Tibial nerve (tissue), 4 donors: Measurements from ENCODE around the gene MLEC. TPM values are rescaled to one million over a fixed set of nuclear protein-coding genes. Genes with fewer than 3 reads are reported as not detected.

Experiments used
- DNase-seq, 2 donors: peaks; one replicate each; pipeline ENCODE4 v3.0.0-alpha.2; 2019; ENCODE audit warnings: low spot score in 2 of 2
- H3K27ac ChIP-seq, 4 donors: fragments of 200-600 bp; sonication (generic) in 3 of 4; one replicate each; pipeline ENCODE4 v1.5.1; 2017 to 2019; ENCODE audit warnings: mild to moderate bottlenecking in 1 of 4
- H3K27me3 ChIP-seq, 2 donors: fragments of 200-600 bp; sonication (generic) in 1 of 2; one replicate each; pipeline versions ENCODE4 v1.5.1 to v1.6.0; 2017 to 2019
- H3K36me3 ChIP-seq, 3 donors: fragments of 200-600 bp; sonication (generic); one replicate each; pipeline ENCODE4 v1.5.1; 2018 to 2019
- H3K4me1 ChIP-seq, 4 donors: fragments of 200-600 bp; sonication (generic) in 3 of 4; one replicate each; pipeline ENCODE4 v1.5.1; 2017 to 2019
- H3K4me3 ChIP-seq, 4 donors: fragments of 200-600 bp; sonication (generic) in 3 of 4; one replicate each; pipeline ENCODE4 v1.5.1; 2017 to 2019; ENCODE audit warnings: mild to moderate bottlenecking in 1 of 4, moderate library complexity in 1 of 4
- H3K9me3 ChIP-seq, 4 donors: fragments of 200-600 bp; sonication (generic) in 3 of 4; one replicate each; pipeline ENCODE4 v1.5.1; 2017 to 2019
- EP300 ChIP-seq, 2 donors: sonication (generic); formaldehyde crosslinking; IDR thresholded peaks; one replicate each; pipeline ENCODE4 v1.6.1; 2017; ENCODE audit warnings: antibody characterized with exemption in 2 of 2, mild to moderate bottlenecking in 1 of 2
- POLR2A ChIP-seq, 2 donors: fragments of 450-650 bp; IDR thresholded peaks; one replicate each; pipeline ENCODE4 v1.6.1; 2017; ENCODE audit warnings: antibody characterized with exemption in 2 of 2, mild to moderate bottlenecking in 2 of 2, moderate library complexity in 2 of 2
- WGBS, 2 donors: methylation state at CpG; one replicate each; pipeline ENCODE4 v1.1.5; 2018; 5-methylcytosine and 5-hydroxymethylcytosine counted together
- total RNA-seq, 4 donors: library from RNA; depleted of rRNA; stranded (reverse); fragments of >200 nt; gene quantifications; one replicate each; pipeline ENCODE4 v1.1.0, GENCODE V29; 2016
- TF ChIP-seq, protein P1 (sequence below), 5 experiments: fragments of 200-600 bp in 3 of 5; fragments of 450-650 bp in 2 of 5; sonication (generic) in 3 of 5; IDR thresholded peaks; one replicate each; pipeline ENCODE4 v1.5.1; 2016 to 2019; ENCODE audit warnings: antibody characterized with exemption in 5 of 5, mild to moderate bottlenecking in 3 of 5, moderate library complexity in 2 of 5

The MLEC gene
- total RNA-seq, 4 donors from 2014 or later, result 42.6 to 67.8 (median 58.6) TPM

DNA sequence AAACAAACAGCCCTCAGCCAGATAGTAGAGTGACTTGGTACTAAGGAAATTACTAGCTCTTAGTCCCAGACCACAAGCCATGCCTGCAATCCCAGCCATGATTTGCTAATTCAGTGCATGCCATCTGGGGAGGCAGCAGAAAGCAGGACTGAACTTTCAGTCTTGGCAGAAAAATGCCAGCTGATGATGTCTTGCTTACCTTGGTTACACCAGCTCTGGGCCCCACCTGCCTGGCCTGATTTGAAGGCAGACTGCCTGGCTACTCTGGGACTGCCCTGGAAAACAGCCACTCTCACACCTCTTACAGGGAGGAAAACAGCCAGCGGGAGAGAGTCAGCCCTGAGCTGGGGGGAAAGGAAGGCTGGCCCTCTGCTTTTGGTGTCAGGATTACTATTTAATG is 18.7 kb downstream of the MLEC start:
- 95 to 100% methylated on average over 1 of the region's 1 CpG for WGBS, 2 donors

DNA sequence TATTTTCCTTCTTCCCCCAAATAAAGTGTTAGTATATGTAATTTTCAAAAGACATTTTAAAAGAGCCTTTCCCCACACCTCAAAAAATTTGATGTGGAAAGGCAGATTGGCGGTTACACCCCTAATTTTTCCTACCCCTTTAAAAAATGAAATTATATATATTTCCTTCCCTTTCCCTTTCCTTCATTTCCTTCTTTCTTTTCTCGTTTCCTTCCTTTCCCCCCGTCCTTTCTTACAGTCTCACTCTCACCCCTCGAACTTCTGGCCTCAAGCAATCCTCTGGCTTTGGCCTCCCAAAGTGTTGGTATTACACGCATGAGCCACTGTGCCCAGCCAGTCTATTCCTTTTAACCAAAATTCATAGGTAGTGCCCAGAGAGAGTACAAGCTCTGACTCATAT is 19.1 kb downstream of the MLEC start:
- no peak overlapping the region for H3K27ac ChIP-seq
- TF ChIP-seq EP300 (IDR thresholded peaks at IDR 0.05) (no peak), POLR2A (IDR thresholded peaks at IDR 0.05) (no peak)
- TF ChIP-seq, protein P1, sequence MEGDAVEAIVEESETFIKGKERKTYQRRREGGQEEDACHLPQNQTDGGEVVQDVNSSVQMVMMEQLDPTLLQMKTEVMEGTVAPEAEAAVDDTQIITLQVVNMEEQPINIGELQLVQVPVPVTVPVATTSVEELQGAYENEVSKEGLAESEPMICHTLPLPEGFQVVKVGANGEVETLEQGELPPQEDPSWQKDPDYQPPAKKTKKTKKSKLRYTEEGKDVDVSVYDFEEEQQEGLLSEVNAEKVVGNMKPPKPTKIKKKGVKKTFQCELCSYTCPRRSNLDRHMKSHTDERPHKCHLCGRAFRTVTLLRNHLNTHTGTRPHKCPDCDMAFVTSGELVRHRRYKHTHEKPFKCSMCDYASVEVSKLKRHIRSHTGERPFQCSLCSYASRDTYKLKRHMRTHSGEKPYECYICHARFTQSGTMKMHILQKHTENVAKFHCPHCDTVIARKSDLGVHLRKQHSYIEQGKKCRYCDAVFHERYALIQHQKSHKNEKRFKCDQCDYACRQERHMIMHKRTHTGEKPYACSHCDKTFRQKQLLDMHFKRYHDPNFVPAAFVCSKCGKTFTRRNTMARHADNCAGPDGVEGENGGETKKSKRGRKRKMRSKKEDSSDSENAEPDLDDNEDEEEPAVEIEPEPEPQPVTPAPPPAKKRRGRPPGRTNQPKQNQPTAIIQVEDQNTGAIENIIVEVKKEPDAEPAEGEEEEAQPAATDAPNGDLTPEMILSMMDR (IDR thresholded peaks at IDR 0.05), result no peak
- WGBS, 2 donors, result 79 to 80% methylated on average over 5 of the region's 5 CpGs

More for the DNA sequence above, 18.7 kb downstream of the MLEC start:
- TF ChIP-seq POLR2A (IDR thresholded peaks at IDR 0.05) (no peak), EP300 (IDR thresholded peaks at IDR 0.05) (no peak)
- TF ChIP-seq, protein P1 (IDR thresholded peaks at IDR 0.05), result no peak
- peaks cover 0 to 7% (median 4%) of the 10 kb centered on the region in 4 donors for H3K4me1 ChIP-seq
- H3K4me3 ChIP-seq, result no peak overlapping the region
- H3K36me3 ChIP-seq, result peaks cover 0 to 36% (median 0%) of the 10 kb centered on the region in 3 donors
- no peaks in the 10 kb centered on the region for H3K9me3 ChIP-seq
- no peak for DNase-seq
- no peak overlapping the region for H3K27ac ChIP-seq
- H3K27me3 ChIP-seq, result no peaks in the 10 kb centered on the region

DNA sequence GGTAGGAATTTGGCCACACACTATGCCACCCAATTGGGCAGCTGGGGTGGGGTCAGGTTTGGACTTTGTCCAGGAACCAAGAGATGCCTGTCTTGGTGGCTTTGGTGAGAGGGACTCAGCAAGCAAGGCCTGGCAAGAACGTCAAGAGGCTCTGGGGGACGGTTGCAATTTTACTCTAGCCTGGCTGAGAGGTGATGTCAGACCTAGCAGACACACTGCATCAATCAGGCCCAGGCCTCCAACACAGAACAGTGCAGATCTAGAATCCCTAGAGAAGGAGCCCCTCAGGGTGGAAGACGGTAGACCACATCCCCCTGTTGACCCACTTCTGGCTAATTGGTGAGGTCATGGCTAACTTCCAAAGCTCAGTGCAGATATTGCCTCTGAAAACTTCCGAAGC is 21.7 kb downstream of the MLEC start:
- WGBS, 2 donors, result 43 to 64% methylated on average over 4 of the region's 4 CpGs

More for the DNA sequence above, 19.1 kb downstream of the MLEC start:
- Histone ChIP-seq H3K27me3 (no peaks in the 10 kb centered on the region), H3K36me3 (peaks cover 0 to 32% (median 0%) of the 10 kb centered on the region in 3 donors), H3K4me3 (no peak overlapping the region), H3K4me1 (peaks cover 0 to 8% (median 5%) of the 10 kb centered on the region in 4 donors), H3K9me3 (no peaks in the 10 kb centered on the region)
- DNase-seq, result no peak

DNA sequence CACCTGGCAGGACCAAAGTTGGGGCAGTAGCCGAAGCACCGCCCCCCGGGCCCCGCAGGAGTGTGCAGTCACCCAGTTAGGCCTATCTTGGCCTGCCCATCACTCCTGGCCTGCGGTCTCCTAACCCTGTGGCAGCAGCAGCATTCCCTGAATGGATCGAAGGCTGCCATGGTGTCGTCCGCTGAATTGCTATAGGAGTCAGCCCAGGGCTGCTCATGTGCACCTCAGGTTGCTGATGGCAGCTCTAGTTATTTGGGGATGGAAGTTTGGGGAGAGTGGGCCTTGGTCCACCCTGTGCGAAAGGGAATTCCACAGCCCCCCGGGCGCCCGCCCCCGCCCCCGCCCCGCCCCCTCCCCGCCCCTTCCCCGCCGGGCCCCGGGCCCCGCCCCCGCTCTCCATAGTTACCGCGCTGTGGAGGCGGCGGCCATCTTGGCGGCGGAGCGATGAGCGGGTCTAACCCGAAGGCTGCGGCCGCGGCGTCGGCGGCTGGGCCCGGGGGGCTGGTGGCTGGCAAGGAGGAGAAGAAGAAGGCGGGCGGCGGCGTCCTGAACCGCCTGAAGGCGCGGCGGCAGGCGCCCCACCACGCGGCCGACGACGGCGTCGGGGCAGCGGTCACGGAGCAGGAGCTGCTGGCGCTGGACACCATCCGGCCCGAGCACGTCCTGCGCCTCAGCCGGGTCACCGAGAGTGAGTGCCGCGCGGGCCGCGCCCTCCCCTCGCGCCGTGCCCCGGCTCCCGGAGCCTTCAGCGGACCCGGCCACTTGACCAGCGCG is 23.3 kb downstream of the MLEC start, which contains the start of gene UNC119B:
UNC119B (plus strand) TSS at position 428 of the 774 bp plus-strand sequence; CDS start at position 445, 17 bp downstream.
- H3K4me1 ChIP-seq, result peaks cover 0 to 34% (median 17%) of the 10 kb centered on the region in 4 donors
- no peaks in the 10 kb centered on the region for H3K27me3 ChIP-seq
- H3K36me3 ChIP-seq, result peaks cover 0 to 22% (median 0%) of the 10 kb centered on the region in 3 donors
- no peaks in the 10 kb centered on the region for H3K9me3 ChIP-seq
- TF ChIP-seq EP300 (IDR thresholded peaks at IDR 0.05), result peak in 1 of 2 donors; percentile 71
- TF ChIP-seq POLR2A (IDR thresholded peaks at IDR 0.05), result no peak
- TF ChIP-seq, protein P1 (IDR thresholded peaks at IDR 0.05), result no peak
- DNase-seq, result peak; percentile 47 to 60
- H3K27ac ChIP-seq, result peak within 1 kb of the TSS; percentile 80 to 98 (median 90)
- H3K4me3 ChIP-seq, result peak within 1 kb of the TSS; percentile 59 to 96 (median 78)
- 2 to 5% methylated on average over 10 to 31 of the region's 76 CpGs for WGBS, 2 donors

More for the DNA sequence above, 21.7 kb downstream of the MLEC start:
- TF ChIP-seq, protein P1 (IDR thresholded peaks at IDR 0.05), result no peak
- TF ChIP-seq POLR2A (IDR thresholded peaks at IDR 0.05) (no peak), EP300 (IDR thresholded peaks at IDR 0.05) (no peak)
- DNase-seq, result no peak
- no peak overlapping the region for H3K27ac ChIP-seq
- H3K4me3 ChIP-seq, result no peak overlapping the region
- H3K36me3 ChIP-seq, result peaks cover 0 to 11% (median 0%) of the 10 kb centered on the region in 3 donors
- H3K9me3 ChIP-seq, result no peaks in the 10 kb centered on the region
- peaks cover 0 to 30% (median 17%) of the 10 kb centered on the region in 4 donors for H3K4me1 ChIP-seq
- no peaks in the 10 kb centered on the region for H3K27me3 ChIP-seq

DNA sequence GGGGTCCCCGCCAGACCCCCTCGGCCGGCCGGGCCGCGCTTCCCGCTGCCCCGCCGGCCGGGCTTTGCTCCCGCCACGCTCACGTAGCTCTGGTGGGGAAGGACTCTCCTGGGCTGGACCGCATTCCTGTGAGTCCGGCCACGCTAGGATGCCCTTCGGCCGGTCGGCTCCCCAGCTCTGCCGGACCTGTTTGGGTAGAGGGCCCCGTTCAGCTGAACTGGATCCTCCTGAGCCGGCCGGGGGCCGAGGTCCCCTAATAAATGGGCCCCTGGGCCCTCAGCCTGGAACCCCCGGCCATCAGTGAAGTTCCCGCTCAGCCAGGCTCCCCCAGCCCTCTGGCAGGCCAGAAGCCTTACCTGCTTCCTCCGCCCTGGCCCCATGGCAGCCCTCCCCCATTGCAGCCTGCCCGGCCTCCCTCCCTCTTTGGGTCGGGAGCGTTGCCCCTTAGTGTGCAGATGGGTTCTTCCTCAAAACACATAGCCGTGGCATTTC is 23.9 kb downstream of the MLEC start:
- Histone ChIP-seq H3K4me1 (peaks cover 0 to 34% (median 17%) of the 10 kb centered on the region in 4 donors), H3K27me3 (no peaks in the 10 kb centered on the region), H3K4me3 (peak overlapping the region; percentile 59 to 96 (median 78)), H3K9me3 (no peaks in the 10 kb centered on the region), H3K27ac (peak overlapping the region; percentile 80 to 98 (median 90)), H3K36me3 (peaks cover 0 to 24% (median 0%) of the 10 kb centered on the region in 3 donors)
- TF ChIP-seq POLR2A (IDR thresholded peaks at IDR 0.05), result no peak
- TF ChIP-seq, protein P1 (IDR thresholded peaks at IDR 0.05), result no peak
- no peak for DNase-seq
- WGBS, 2 donors, result 1 to 2% methylated on average over 22 to 28 of the region's 31 CpGs
